Uterus (tissue), 4 donors: ENCODE measurements around the gene EIF3D. TPM values are rescaled to one million over a fixed set of nuclear protein-coding genes. Genes with fewer than 3 reads are reported as not detected.

Source experiments
- DNase-seq, 2 donors: peaks; one replicate each; pipeline ENCODE4 v3.0.0-alpha.2; 2019 to 2020
- H3K27ac ChIP-seq, 2 donors: fragments of 200-600 bp; sonication (generic); 1 replicate in 1 of 2; 2 replicates in 1 of 2; pipeline ENCODE4 v1.5.1; 2016 to 2018
- H3K27me3 ChIP-seq, 2 donors: fragments of 200-600 bp; sonication (generic); one replicate each; pipeline ENCODE4 v1.5.1; 2018 to 2019; ENCODE audit warnings: control low read depth in 1 of 2
- H3K36me3 ChIP-seq, 2 donors: fragments of 200-600 bp; sonication (generic); one replicate each; pipeline ENCODE4 v1.5.1; 2019; ENCODE audit warnings: control low read depth in 1 of 2
- H3K4me1 ChIP-seq, 2 donors: fragments of 200-600 bp; sonication (generic); one replicate each; pipeline ENCODE4 v1.5.1; 2018 to 2019; ENCODE audit warnings: control low read depth in 1 of 2
- H3K4me3 ChIP-seq, 2 donors: fragments of 200-600 bp; sonication (generic); 1 replicate in 1 of 2; 2 replicates in 1 of 2; pipeline ENCODE4 v1.5.1; 2018 to 2019; ENCODE audit warnings: mild to moderate bottlenecking in 1 of 2
- H3K9me3 ChIP-seq, 2 donors: fragments of 200-600 bp; sonication (generic); one replicate each; pipeline ENCODE4 v1.5.1; 2019; ENCODE audit warnings: control low read depth in 1 of 2
- POLR2A ChIP-seq, 2 donors: fragments of 450-650 bp; IDR thresholded peaks; one replicate each; pipeline ENCODE4 v1.6.1; 2016; ENCODE audit warnings: antibody characterized with exemption in 2 of 2, mild to moderate bottlenecking in 1 of 2, moderate library complexity in 1 of 2
- intact Hi-C: fragments of 100-400 bp; cut with DNase I; formaldehyde crosslinking; loops from one replicate; pipeline ENCODE4 v1.15.1; 2023; ENCODE audit warnings: low total_unique reads
- total RNA-seq, 4 donors: library from RNA; depleted of rRNA in 3 of 4; stranded (reverse); fragments of >200 nt in 3 of 4; gene quantifications; one replicate each; pipeline versions ENCODE4 v1.1.0 to v1.2.4, GENCODE V29; 2014 to 2023
- TF ChIP-seq, protein P1 (sequence below), 4 experiments: fragments of 200-600 bp in 2 of 4; fragments of 450-650 bp in 2 of 4; sonication (generic) in 2 of 4; IDR thresholded peaks; one replicate each; pipeline ENCODE4 v1.5.1; 2016 to 2019; ENCODE audit warnings: antibody characterized with exemption in 4 of 4, mild to moderate bottlenecking in 2 of 4, moderate library complexity in 1 of 4
- donor health status: DM: yes; HTN: yes; CAD: no.

The EIF3D gene
- total RNA-seq, 4 donors from 2014 or later: 177 to 350 (median 297) TPM

DNA sequence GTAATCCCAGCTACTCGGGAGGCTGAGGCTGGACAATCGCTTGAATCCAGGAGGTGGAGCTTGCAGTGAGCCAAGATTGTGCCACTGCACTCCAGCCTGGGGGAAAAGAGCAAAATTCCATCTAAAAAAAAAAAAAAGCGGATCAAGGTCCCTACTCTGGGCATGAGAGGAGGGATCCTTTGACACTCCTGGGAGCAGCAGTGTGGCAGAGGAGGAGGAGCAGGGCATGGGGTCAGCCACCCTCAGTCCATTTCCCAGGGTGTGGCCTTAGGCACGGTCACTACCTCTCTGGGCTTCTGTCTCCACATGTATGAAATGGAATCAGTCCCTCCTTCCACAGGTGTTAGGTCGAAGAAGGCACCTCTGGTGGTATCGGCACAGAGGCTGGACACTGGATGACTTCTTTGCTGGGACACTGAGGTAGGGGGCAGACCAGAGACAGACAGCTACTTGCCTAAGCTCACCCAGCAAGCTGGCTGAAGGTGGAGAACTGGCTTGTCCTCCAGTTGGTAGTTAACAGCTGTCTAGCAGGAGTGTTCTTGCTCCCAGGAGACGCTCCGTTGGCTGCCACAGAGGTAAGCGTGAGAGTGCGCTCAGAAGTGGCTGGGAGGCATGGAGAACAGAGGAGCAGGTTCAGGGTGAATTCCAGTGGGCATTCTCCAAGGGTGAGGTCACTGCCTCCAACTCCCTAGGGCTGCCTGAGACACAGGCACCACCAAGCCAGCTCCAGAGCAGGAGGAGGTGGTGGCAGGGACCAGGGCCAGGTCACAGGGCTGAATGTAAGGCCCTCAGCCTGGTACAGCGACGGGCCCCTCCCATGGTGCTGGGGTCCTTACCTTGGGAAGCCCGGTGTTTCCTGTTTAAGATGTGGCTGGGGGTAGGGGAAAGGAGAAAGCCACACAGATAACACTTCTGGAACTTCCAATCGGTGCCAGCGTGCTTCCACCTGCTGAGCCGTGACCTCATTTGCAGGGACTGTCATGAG lies 67.0 kb downstream of the EIF3D start:
- DNase-seq: peak; percentile 55 to 75
- intact Hi-C loops: loop anchor here (10.0 kb wide), 1 partner anchor 137 kb away; no protein-coding TSS in a partner anchor
- Histone ChIP-seq H3K9me3 (no peaks in the 10 kb centered on the region), H3K4me1 (peaks cover 0 to 15% of the 10 kb centered on the region in 2 donors), H3K27ac (peak overlapping the region; percentile 96 to 97), H3K4me3 (no peak overlapping the region), H3K27me3 (no peaks in the 10 kb centered on the region), H3K36me3 (no peaks in the 10 kb centered on the region)
- peak in 1 of 2 donors; percentile 24 for TF ChIP-seq POLR2A (IDR thresholded peaks at IDR 0.05)
- TF ChIP-seq, protein P1, sequence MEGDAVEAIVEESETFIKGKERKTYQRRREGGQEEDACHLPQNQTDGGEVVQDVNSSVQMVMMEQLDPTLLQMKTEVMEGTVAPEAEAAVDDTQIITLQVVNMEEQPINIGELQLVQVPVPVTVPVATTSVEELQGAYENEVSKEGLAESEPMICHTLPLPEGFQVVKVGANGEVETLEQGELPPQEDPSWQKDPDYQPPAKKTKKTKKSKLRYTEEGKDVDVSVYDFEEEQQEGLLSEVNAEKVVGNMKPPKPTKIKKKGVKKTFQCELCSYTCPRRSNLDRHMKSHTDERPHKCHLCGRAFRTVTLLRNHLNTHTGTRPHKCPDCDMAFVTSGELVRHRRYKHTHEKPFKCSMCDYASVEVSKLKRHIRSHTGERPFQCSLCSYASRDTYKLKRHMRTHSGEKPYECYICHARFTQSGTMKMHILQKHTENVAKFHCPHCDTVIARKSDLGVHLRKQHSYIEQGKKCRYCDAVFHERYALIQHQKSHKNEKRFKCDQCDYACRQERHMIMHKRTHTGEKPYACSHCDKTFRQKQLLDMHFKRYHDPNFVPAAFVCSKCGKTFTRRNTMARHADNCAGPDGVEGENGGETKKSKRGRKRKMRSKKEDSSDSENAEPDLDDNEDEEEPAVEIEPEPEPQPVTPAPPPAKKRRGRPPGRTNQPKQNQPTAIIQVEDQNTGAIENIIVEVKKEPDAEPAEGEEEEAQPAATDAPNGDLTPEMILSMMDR (IDR thresholded peaks at IDR 0.05): no peak

Other genes with a start within 250 kb of the EIF3D start
- gene MYH9, start 141.2 kb downstream of the EIF3D start, total RNA-seq: 1,000 to 10,000 TPM in 1 of 4 donors, 100 to 1,000 TPM in 3; 215 to 1,171 (median 400) TPM
- gene TXN2, start 47.5 kb downstream of the EIF3D start, total RNA-seq: 10 to 100 TPM; 14.4 to 56.4 (median 17.8) TPM
- 10 to 100 TPM in 2 of 4 donors, 1 to 10 TPM in 1, under 1 TPM in 1; 0.29 to 24.7 (median 9.5) TPM for gene FOXRED2, start 22.1 kb downstream of the EIF3D start, total RNA-seq
- gene CACNG2, start 174.6 kb upstream of the EIF3D start, total RNA-seq: not detected
- gene IFT27, start 247.0 kb upstream of the EIF3D start, total RNA-seq: 10 to 100 TPM in 3 of 4 donors, 1 to 10 TPM in 1; 2.3 to 27.0 (median 15.4) TPM